Skin epidermis (tissue), 12 donors: Measurements from ENCODE around the gene MRM2.
A peak's percentile ranks its signal among the peaks of the same experiment; 100 is the strongest.

ENCODE experiments used
- H3K27ac ChIP-seq, 21 experiments: fragments of 200-600 bp; sonication (generic) in 11 of 21; one replicate each; pipeline ENCODE4 v1.5.0; 2020; ENCODE audit warnings: mild to moderate bottlenecking in 3 of 21, inconsistent platforms in 2 of 21, moderate library complexity in 2 of 21
- H3K4me3 ChIP-seq, 7 experiments: fragments of 200-600 bp; sonication (generic) in 2 of 7; one replicate each; pipeline ENCODE4 v1.5.0; 2020; ENCODE audit warnings: inconsistent platforms in 2 of 7, mild to moderate bottlenecking in 2 of 7, moderate library complexity in 1 of 7

MRM2 gene

GRCh38 chr7:2227699-2228098 is 14.3 kb downstream of the MRM2 start:
- Histone ChIP-seq H3K4me3 (no peak overlapping the region), H3K27ac (no peak overlapping the region)

GRCh38 chr7:2225830-2226229 is 16.2 kb downstream of the MRM2 start:
- peak overlapping the region in 5 of 21 experiments; percentile 2 to 57 (median 27) for H3K27ac ChIP-seq

GRCh38 chr7:2225336-2225735 is 16.7 kb downstream of the MRM2 start:
- peak overlapping the region in 4 of 21 experiments; percentile 1 to 57 (median 28) for H3K27ac ChIP-seq

More at GRCh38 chr7:2225830-2226229, 16.2 kb downstream of the MRM2 start:
- no peak overlapping the region for H3K4me3 ChIP-seq

GRCh38 chr7:2224934-2225333 is 17.1 kb downstream of the MRM2 start:
- Histone ChIP-seq H3K27ac (peak overlapping the region in 4 of 21 experiments; percentile 1 to 57 (median 38)), H3K4me3 (no peak overlapping the region)

More at GRCh38 chr7:2225336-2225735, 16.7 kb downstream of the MRM2 start:
- no peak overlapping the region for H3K4me3 ChIP-seq

GRCh38 chr7:2224491-2224928 is 17.5 kb downstream of the MRM2 start:
- H3K4me3 ChIP-seq, result no peak overlapping the region
- peak overlapping the region in 4 of 21 experiments; percentile 1 to 57 (median 38) for H3K27ac ChIP-seq

- no peak overlapping the region for H3K27ac ChIP-seq
Observed at GRCh38 chr7:2223321-2223720, 18.7 kb downstream of the MRM2 start.

GRCh38 chr7:2222516-2222915 is 19.5 kb downstream of the MRM2 start:
- Histone ChIP-seq H3K4me3 (no peak overlapping the region), H3K27ac (no peak overlapping the region)

More at GRCh38 chr7:2223321-2223720, 18.7 kb downstream of the MRM2 start:
- H3K4me3 ChIP-seq, result no peak overlapping the region

- Histone ChIP-seq H3K27ac (no peak overlapping the region), H3K4me3 (no peak overlapping the region)
Observed at GRCh38 chr7:2220954-2221353, 21.1 kb downstream of the MRM2 start.

- H3K4me3 ChIP-seq, result no peak overlapping the region
- no peak overlapping the region for H3K27ac ChIP-seq
Observed at GRCh38 chr7:2220506-2220905, 21.5 kb downstream of the MRM2 start.

- Histone ChIP-seq H3K4me3 (no peak overlapping the region), H3K27ac (no peak overlapping the region)
Observed at GRCh38 chr7:2220030-2220429, 22.0 kb downstream of the MRM2 start.

GRCh38 chr7:2219606-2220005 is 22.4 kb downstream of the MRM2 start:
- Histone ChIP-seq H3K27ac (no peak overlapping the region), H3K4me3 (no peak overlapping the region)

GRCh38 chr7:2219136-2219535 is 22.9 kb downstream of the MRM2 start:
- no peak overlapping the region for H3K27ac ChIP-seq

GRCh38 chr7:2218444-2218785 is 23.6 kb downstream of the MRM2 start:
- no peak overlapping the region for H3K27ac ChIP-seq
- H3K4me3 ChIP-seq, result no peak overlapping the region

More at GRCh38 chr7:2219136-2219535, 22.9 kb downstream of the MRM2 start:
- H3K4me3 ChIP-seq, result no peak overlapping the region

GRCh38 chr7:2217716-2218443 is 24.1 kb downstream of the MRM2 start:
- no peak overlapping the region for H3K27ac ChIP-seq
- H3K4me3 ChIP-seq, result no peak overlapping the region

- Histone ChIP-seq H3K4me3 (no peak overlapping the region), H3K27ac (no peak overlapping the region)
Observed at GRCh38 chr7:2217206-2217605, 24.8 kb downstream of the MRM2 start.

- no peak overlapping the region for H3K27ac ChIP-seq
- H3K4me3 ChIP-seq, result no peak overlapping the region
Observed at GRCh38 chr7:2215851-2216250, 26.2 kb downstream of the MRM2 start.

GRCh38 chr7:2214636-2215035 is 27.4 kb downstream of the MRM2 start:
- peak overlapping the region in 1 of 21 experiments; percentile 55 for H3K27ac ChIP-seq
- H3K4me3 ChIP-seq, result no peak overlapping the region

- H3K27ac ChIP-seq, result peak overlapping the region in 1 of 21 experiments; percentile 55
Observed at GRCh38 chr7:2213551-2214215, 28.3 kb downstream of the MRM2 start.

GRCh38 chr7:2212906-2213305 is 29.1 kb downstream of the MRM2 start:
- H3K4me3 ChIP-seq, result no peak overlapping the region
- H3K27ac ChIP-seq, result no peak overlapping the region

More at GRCh38 chr7:2213551-2214215, 28.3 kb downstream of the MRM2 start:
- no peak overlapping the region for H3K4me3 ChIP-seq

- Histone ChIP-seq H3K4me3 (no peak overlapping the region), H3K27ac (no peak overlapping the region)
Observed at GRCh38 chr7:2211926-2212325, 30.1 kb downstream of the MRM2 start.

GRCh38 chr7:2211259-2211880 is 30.6 kb downstream of the MRM2 start:
- H3K27ac ChIP-seq, result no peak overlapping the region
- no peak overlapping the region for H3K4me3 ChIP-seq
